Measurements from ENCODE around the gene PRR23E.

PRR23E gene

DNA sequence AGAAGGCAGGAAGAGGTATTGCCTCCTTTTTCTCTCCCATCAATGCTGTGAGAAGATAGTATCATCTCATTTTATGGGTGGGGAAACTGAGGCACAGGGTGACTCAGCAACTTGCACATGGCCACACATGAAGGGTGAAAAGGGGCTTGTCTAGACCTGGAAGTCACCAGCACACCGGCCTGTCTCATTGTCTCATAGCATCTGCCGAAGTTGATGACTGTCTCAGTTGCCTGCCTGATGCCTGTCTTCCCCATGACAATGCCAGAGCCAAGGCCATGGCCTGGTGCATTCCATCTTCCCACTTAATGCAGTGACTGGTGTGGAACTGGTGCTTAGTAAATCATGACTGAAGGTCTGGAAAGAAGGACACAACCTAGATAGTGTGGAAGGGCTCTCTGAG lies 27.9 kb upstream of the PRR23E start:
- no peak for DNase-seq (ENCODE audit: low read depth in 2 of 2)

- no peak for DNase-seq (ENCODE audit: low read depth in 2 of 2)
Observed at GRCh38 chr3:127165694-127166485, 27.0 kb upstream of the PRR23E start.

- DNase-seq (ENCODE audit: low read depth in 2 of 2), result no peak
Observed at GRCh38 chr3:127166501-127167065, 26.3 kb upstream of the PRR23E start.

DNA sequence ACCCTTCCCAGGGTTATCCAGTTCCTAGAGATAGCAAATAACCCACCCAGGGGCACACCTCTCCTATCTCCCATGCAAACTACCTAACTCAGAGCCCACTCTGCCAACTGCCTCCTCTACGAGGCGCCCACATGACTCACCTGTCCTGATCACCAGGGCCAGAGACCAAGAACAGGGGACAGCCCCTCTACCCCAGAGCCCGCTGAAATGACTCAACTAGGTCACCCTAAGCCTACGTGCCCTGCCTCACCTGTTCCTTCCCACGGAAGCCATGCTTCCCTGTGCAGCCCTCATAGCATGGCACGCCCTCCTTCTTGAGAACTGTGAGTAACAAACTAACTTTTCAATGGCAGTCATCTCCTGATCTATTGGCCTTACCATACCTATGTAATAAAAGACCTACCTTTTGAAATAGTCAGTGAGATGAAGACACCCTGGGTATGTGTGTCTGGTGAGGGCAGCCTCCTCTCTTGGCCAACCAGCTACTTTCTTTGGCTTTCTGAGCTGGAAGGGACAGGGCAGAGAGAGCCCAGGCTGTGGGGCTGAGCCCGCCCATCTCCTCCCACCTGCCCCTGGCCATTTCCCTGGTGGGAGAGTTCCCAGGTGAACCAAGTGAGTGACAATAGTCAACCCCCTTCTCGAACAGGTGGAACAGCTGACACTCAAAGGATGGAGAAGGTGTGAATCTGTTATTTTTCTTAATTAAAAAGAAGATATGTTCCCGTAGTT lies 25.5 kb upstream of the PRR23E start:
- DNase-seq (ENCODE audit: low read depth in 2 of 2), result peak in 1 of 2 donors; percentile 1

DNA sequence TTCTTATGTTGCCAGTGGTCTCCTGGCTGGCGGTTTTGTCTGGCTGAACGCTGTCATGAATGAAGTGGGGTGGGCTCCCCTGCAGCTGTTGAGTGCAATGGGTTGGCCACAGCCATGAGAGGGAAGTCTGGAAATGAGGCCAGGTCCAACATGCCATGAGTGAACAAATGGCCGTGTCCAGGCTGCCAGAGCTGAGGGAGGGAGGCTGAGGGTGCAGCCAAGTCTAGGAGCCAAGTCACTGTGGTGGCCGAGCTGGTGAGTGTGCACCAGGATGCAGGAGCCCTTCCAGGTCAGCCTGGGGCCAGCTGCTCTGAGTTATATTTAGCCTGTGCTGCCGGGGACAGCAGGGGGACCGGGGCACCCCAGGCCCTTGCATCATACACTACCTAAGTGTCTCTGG lies 24.7 kb upstream of the PRR23E start:
- DNase-seq (ENCODE audit: low read depth in 2 of 2), result no peak

GRCh38 chr3:127170814-127171213 lies 22.1 kb upstream of the PRR23E start:
- no peak for DNase-seq (ENCODE audit: low read depth in 2 of 2)

DNA sequence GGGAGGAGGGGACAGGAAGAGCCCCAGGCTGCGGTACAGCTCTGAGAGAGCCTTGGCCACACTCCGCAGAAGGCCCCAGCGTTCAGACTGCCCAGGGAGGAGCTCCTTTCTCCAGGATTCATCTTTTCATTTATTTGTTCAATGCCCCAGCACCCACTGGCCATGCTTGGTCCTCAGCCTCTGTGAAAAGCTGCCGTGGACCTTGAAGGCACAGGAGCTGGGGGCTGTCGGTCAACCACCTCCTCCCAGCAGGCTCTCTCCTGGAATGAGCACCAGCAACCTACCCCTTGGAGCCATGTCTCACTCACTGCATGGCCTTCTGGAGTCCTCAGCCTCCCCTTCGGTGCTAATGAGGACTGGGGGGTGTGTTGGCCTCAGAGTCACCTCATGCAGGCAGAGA lies 21.6 kb upstream of the PRR23E start:
- no peak for DNase-seq (ENCODE audit: low read depth in 2 of 2)

GRCh38 chr3:127171721-127172120 lies 21.2 kb upstream of the PRR23E start:
- DNase-seq (ENCODE audit: low read depth in 2 of 2), result no peak

DNA sequence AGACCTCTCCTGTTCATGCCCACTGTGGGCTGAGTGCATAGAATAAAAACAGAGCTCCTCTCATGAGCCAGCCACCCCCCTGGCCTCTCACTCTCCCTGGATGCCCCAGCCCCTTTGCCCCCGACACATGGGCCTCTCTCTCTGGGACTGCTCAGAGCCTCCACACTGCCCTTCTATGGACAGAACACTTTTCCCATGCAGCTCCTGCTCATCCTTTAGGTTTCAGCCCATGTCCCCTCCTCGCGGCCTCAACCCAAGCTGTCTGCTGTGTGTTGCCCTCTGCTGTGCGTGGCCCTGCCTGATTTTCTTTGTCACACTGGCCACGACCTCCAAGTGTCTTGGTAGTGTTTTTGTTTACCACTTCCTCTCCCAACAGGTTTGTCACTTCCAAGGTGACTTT lies 20.7 kb upstream of the PRR23E start:
- DNase-seq (ENCODE audit: low read depth in 2 of 2), result no peak

DNA sequence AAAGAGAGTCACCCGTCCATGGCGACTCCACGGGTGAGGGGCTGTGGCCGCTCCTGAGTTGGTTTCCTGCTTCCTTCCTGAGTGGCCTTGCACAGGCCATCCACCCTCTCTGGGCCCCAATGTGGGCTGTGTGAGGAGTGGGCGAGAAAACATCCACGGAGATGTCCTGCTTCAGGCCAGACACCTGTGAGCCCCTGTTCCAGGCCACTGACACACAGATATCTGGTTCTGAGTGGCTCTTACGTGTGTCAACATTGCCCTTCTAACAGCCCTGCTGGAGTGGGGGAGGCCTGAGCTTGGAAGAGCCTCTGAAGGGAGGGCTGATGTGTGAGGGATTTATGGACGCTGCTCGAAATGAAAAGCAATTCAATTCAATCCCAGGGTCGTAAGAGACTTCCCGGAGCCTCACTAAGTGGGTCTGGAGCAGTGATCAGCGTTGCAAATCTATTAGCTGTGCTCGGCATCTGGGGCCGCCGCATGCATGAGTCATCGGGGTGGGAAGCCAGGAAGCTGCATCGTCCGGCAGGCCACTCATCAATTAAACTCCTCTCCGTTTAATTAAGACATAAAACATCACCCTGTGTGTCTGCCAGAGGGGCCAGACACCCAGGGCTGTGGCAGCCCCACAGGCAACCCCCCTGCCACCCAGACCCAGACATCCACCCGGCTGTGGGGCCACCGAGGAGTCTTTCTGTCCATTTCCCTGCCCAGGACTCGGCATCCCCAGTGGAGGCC lies 20.0 kb upstream of the PRR23E start:
- no peak for DNase-seq (ENCODE audit: low read depth in 2 of 2)

- no peak for DNase-seq (ENCODE audit: low read depth in 2 of 2)
Observed at GRCh38 chr3:127173516-127174166, 19.3 kb upstream of the PRR23E start.

DNA sequence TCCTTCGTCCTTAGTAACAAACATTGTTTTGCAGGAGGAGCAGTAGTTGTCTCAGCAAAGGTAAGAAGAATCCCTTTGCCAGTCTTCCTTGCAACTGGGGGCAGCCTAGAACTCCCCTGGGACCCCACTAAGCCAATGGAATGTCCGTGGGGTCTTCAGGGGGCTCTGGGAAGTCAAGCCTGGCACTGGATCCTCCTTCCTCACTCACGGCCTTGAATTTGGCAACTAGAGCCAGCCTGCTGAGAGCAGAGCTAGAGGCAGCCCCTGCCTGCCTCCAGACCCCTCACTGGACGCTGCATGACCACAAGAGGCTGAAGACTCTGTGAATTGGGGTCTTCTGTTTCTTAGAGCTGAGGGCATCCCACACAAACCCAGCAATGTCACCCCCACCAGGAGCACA lies 18.6 kb upstream of the PRR23E start:
- DNase-seq (ENCODE audit: low read depth in 2 of 2), result no peak

- DNase-seq (ENCODE audit: low read depth in 2 of 2), result no peak
Observed at GRCh38 chr3:127174715-127175140, 18.2 kb upstream of the PRR23E start.

DNA sequence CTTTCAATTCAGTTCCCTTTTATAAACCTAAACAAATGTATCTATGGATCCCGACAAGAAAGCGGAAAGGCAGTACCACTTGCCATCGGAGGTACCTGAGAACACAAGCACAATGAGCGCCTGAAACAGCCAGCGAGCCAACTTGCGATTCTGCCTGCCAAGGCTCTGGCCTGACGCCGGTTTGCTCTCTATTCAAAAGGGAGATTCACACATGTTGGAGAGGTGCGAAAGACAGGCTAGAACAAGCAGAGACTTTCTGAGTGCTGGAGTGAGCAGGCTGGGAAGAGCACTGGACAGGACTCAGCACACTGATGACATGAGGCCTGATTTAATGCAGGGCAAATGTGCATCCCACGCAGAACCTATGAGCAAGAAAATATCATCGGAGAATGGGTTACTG lies 17.7 kb upstream of the PRR23E start:
- DNase-seq (ENCODE audit: low read depth in 2 of 2), result no peak

DNA sequence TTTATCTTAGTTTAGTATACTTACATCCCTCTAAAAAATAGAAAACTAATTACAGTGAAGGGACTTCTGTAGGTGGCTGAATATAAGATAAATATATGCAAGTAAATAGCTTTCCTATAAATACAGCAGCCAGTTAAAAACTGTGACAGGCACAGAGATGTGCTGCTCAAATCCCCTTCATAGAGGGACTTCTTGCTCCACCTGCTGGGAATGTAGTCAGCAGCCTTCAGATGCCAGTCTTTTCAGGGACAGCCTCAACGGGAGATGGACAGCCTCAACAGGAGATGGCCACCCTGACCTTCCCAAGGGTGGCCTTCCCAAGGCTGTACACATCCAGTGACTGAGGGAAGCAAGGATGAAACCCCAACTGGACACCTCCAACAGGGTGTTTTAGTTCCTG lies 15.7 kb upstream of the PRR23E start:
- no peak for DNase-seq (ENCODE audit: low read depth in 2 of 2)

DNA sequence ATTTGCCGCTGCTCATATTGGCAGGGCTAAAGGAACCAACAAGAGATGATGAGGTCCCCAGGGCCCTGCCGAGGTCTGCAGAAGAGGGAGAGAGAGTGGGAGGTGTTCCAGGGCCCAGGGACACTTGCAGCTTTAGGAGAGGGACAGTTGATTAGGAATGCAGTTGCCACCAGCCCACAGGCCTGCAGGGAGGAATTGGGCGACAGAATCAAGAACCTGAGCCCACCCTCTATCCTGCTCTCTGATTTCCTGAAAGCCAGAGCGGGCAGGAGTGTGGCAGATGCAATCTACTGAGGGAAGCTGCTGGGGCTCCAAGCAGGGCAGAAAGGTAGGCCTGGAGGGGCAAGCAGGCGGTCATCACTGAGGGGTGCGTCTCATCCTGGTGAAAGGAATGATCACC lies 12.1 kb upstream of the PRR23E start:
- no peak for DNase-seq (ENCODE audit: low read depth in 2 of 2)

DNA sequence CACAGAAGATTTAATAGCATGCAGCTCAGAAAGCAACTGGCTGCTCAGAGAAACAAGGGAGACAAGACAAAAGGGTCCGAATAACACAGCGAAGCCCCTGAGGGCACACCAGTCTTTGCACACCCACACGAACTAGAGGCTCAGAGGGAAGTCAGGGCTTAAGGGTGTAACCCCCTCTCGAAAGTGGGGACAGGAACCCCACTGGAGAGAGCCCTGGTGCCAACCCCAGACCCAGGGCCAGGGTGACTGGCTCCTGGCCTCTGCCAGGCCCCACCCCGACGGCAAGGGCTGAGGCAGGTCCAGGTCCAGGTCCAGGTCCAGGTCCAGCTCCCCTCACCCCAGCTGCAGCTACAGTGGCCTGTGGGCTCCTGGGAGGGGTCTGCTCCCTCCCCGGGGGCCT lies 10.5 kb upstream of the PRR23E start:
- DNase-seq (ENCODE audit: low read depth in 2 of 2), result no peak

DNA sequence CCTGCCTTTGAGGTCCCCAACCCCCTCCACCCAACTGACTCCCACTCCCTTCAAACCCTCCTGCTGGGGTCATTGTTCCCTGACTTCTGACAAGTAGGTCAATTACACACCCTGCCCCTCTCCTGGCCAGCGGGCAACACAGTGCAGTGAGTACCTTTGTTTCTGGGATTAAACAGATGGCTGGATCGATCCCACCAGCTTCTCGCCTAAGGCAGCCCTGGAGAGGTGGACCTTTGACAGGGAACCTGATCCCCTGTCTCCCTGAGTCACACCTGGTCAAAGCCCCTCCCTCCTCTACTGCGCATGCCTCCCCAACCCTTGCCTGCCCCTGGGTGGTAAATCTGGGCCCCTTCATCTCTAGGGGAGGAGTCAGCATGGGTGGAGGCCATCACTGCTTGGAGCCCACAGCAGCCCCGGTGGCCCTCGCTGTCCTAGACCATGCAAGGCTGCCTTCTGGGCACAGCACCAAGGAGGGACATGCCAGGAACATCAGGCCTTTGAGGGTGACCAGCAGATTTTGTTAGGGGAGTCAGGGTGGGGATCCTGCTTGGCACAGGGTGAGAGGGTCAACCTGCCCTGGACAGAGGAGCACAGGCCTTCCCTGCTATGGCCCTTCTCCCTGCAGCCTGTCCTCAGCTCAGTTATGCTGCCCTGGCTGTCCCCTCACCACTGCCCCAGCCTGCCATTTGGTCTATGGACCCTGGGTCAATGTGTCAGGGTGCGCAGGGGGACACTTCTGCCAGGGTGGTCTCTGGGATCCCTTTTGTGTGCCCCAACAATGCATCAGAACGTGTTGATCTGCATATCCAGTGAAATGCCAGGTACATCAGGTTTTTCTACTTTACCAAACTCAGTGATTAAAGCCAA lies 9.8 kb upstream of the PRR23E start:
- DNase-seq (ENCODE audit: low read depth in 2 of 2), result no peak

DNA sequence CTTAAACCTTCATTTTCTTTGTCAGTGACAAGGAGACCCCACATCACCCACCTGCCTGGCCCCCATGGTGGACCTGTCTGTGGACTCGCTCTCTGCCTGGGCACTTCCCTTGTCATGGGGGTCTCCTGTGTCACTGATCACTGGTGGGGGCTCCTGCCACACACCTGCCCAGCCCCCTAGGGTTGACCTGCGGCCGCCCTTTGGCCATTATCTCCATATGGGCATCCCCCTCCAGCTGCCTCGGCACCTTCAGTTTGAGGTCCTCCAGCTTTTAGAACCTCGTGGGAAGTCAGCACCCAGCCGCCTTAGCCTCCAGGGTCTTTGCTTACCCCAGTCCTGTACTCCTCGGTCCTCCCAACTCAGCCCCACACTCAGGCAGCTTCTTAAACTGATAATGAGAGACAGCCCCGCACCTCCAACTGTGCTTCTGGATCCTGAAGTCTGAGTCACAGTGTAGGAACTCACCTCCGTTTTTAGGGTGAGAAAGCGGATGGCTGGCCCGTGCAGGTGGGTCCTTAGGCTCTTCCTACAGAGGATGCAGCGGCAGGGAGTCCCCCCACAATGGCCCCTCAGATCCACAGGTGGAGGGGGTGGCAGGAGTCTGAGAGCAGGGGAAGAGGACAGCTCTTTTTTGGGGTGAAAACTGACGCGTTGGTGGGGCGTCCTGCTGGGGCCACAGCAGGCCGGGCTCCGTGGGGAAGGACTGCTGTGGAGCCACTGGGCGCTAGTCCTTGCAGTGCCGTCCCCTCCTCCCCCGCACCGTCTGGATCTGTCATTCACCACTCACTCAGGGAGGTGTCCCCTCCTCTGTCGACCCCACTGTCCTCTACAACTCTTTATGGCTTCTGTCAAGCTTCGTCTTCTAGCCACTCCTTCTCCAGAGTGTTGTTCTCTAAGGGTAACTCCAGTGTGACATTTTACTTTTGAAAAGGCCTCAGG lies 8.7 kb upstream of the PRR23E start:
- DNase-seq (ENCODE audit: low read depth in 2 of 2), result no peak

DNA sequence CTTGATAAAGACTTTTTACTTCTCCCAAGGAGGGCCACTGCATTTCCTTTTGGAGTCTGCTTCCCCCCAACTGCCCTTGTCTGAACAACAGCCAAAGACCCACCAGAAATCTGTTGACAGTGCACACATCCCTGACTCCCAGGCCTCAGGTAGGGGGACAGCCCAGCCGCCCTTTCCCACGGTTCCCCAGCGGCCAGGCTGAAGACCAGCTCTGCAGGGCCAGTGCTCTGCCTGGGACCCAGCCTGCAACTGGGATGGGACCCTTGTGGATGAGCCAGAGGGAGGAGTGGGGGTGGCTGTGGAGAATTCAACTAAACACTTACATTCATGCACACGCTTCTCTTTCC lies 8.1 kb upstream of the PRR23E start:
- no peak for DNase-seq (ENCODE audit: low read depth in 2 of 2)
